Small intestine (tissue), 7 donors: Measurements from ENCODE around the gene MAP3K5. TPM values are rescaled to one million over a fixed set of nuclear protein-coding genes. Genes with fewer than 3 reads are reported as not detected.

Source experiments
- DNase-seq, 2 donors: peaks; one replicate each; pipeline versions ENCODE4 v3.0.0 to v3.0.0-alpha.2; 2013
- FAIRE-seq: peaks from 2 replicates; lab custom pipeline; 2012; peaks lifted over from hg19 to GRCh38; lab: Jason Lieb, UNC
- H3K27ac ChIP-seq, 3 donors: one replicate each; pipeline ENCODE4 v1.5.1; 2013; ENCODE audit warnings: low read length in 2 of 3, mild to moderate bottlenecking in 2 of 3, control low read depth in 1 of 3, inconsistent platforms in 1 of 3, low read depth in 1 of 3, moderate library complexity in 1 of 3
- H3K27me3 ChIP-seq, 3 donors: one replicate each; pipeline ENCODE4 v1.6.1; 2013; ENCODE audit warnings: low read length in 3 of 3, inconsistent platforms in 1 of 3; ENCODE audit not compliant: control insufficient read depth in 3 of 3, insufficient read depth in 3 of 3
- H3K36me3 ChIP-seq, 3 donors: one replicate each; pipeline ENCODE4 v1.6.1; 2013; ENCODE audit warnings: low read length in 3 of 3, inconsistent platforms in 1 of 3, low read depth in 1 of 3, mild to moderate bottlenecking in 1 of 3, moderate library complexity in 1 of 3; ENCODE audit not compliant: control insufficient read depth in 3 of 3, insufficient read depth in 2 of 3
- H3K4me1 ChIP-seq, 3 donors: one replicate each; pipeline ENCODE4 v1.6.1; 2013; ENCODE audit warnings: low read length in 2 of 3, inconsistent platforms in 1 of 3, low read depth in 1 of 3, mild to moderate bottlenecking in 1 of 3, moderate library complexity in 1 of 3; ENCODE audit not compliant: control insufficient read depth in 3 of 3, insufficient read depth in 2 of 3
- H3K4me3 ChIP-seq, 3 donors: one replicate each; pipeline ENCODE4 v1.5.1; 2013; ENCODE audit warnings: low read length in 3 of 3, control low read depth in 1 of 3, inconsistent platforms in 1 of 3, low read depth in 1 of 3, mild to moderate bottlenecking in 1 of 3, moderate library complexity in 1 of 3
- H3K9me3 ChIP-seq, 2 donors: one replicate each; pipeline ENCODE4 v1.6.1; 2013; ENCODE audit warnings: low read depth in 1 of 2, low read length in 1 of 2; ENCODE audit not compliant: control insufficient read depth in 2 of 2, insufficient read depth in 1 of 2
- WGBS, 3 donors: extraction: QIAGEN DNeasy Blood & Tissue Kit; methylation state at CpG; one replicate each; pipeline ENCODE4 v1.1.7; 2013; 5-methylcytosine and 5-hydroxymethylcytosine counted together
- polyA plus RNA-seq, 4 donors: library from polyadenylated mRNA; stranded (reverse) in 3 of 4; unstranded in 1 of 4; fragments of 200-250 nt in 3 of 4; fragments of 120-200 nt in 1 of 4; gene quantifications; one replicate each; pipeline versions ENCODE4 v1.2.1 to v1.2.3, GENCODE V29; 2013
- donor health status: healthy with polysubstance abuse.
- donor health status: control.
- donor health status: control.
- donor health status: Bipolar disorder and iron deficiency.
- donor health status: healthy.

MAP3K5 gene
- polyA plus RNA-seq, 4 donors, result 5.4 to 9.5 (median 7.0) TPM

DNA sequence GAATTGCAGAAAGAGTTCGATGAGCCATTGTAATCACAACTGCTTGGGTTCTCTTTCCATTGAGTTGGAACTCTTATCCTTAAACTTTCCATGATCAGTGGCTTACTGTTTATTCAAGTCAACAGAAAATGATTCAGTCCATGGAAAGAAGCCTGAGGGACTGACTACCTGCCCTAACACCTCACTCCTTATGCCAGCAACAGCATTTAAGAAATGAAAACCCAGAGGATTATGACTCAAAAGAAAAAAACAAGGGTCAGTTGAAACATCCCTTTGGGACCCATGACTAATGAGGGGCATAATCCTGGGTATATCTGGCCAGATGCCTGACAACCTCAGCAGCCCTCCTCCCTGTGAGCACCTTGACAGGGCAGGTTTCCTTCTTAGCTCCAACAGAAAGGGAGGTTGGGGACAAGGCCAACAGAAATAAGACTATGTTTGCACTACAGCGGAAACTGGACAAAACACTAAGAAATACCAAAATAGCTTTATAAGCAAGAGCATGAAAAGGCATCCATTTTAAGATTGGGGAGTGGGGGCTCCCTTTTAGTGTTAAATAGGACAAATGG is 106.7 kb downstream of the MAP3K5 start:
- Histone ChIP-seq H3K4me3 (no peak overlapping the region), H3K36me3 (peaks cover 0 to 3% (median 0%) of the 10 kb centered on the region in 3 donors), H3K4me1 (no peaks in the 10 kb centered on the region), H3K27ac (no peak overlapping the region), H3K27me3 (no peaks in the 10 kb centered on the region), H3K9me3 (no peaks in the 10 kb centered on the region)
- WGBS, 3 donors, result 93 to 97% (median 96%) methylated on average over 2 of the region's 2 CpGs
- FAIRE-seq (no peak), DNase-seq (no peak)

DNA sequence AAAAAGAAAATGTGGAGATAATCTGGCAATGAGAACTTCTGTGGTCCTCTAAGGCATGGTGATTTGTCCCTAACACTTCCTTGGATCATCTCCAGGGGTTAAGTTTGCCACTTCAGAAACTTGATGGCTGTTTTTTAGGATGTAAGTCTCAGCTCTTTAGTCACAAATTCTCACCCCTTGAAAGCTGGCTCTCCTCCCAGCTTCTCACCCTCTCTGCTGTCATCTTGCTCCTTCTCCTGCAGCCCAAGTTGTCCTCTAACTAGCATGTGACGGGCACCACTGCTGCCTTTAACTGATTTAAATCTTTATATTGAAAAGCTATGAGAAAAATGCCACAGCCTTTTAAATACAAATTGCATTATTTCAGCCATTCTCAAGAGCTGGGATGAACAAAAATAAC is 107.8 kb downstream of the MAP3K5 start:
- WGBS, 3 donors, result 82 to 94% (median 90%) methylated on average over 1 of the region's 1 CpG
- DNase-seq (no peak), FAIRE-seq (no peak)
- Histone ChIP-seq H3K4me1 (no peaks in the 10 kb centered on the region), H3K27me3 (no peaks in the 10 kb centered on the region), H3K4me3 (no peak overlapping the region), H3K27ac (no peak overlapping the region), H3K9me3 (no peaks in the 10 kb centered on the region), H3K36me3 (peaks cover 0 to 3% (median 0%) of the 10 kb centered on the region in 3 donors)

DNA sequence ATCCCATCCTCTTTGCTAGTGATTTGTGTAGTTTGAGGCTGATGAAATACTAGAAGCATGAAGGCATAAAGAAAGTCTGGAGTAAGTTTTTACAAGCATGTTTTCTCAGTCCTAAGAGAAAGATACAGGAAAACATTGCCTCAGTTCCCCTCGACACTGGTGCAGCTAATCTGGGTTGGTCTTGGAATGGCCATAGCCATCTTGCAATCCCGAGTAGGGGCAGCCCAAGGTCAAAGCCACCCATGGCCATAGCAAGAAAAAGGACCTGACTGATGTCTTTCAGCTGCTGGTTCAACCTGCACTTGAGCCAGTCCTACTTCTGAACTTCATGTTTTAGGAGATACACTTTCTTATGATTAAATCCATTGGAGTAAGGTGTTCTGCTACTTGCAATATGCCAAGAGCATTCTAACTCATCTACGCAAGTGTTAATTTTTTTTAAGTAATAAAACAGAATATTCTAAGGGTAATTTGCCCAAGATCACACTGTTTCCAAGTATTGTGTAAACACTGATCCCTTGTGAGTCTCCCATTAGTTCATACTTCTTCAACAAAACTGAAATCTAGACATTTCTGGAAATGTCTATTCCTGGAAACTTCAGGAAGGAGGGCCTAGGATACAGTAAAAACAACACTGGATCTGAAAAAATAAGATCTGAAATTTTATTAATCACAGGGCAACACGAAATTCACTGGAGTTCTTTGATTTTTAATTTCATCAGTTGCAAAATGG is 108.9 kb downstream of the MAP3K5 start:
- 84 to 98% (median 94%) methylated on average over 4 of the region's 4 CpGs for WGBS, 3 donors
- no peak overlapping the region for H3K27ac ChIP-seq
- H3K9me3 ChIP-seq, result no peaks in the 10 kb centered on the region
- H3K27me3 ChIP-seq, result no peaks in the 10 kb centered on the region
- H3K4me1 ChIP-seq, result no peaks in the 10 kb centered on the region
- no peaks in the 10 kb centered on the region for H3K36me3 ChIP-seq
- FAIRE-seq (no peak), DNase-seq (no peak)
- H3K4me3 ChIP-seq, result no peak overlapping the region

DNA sequence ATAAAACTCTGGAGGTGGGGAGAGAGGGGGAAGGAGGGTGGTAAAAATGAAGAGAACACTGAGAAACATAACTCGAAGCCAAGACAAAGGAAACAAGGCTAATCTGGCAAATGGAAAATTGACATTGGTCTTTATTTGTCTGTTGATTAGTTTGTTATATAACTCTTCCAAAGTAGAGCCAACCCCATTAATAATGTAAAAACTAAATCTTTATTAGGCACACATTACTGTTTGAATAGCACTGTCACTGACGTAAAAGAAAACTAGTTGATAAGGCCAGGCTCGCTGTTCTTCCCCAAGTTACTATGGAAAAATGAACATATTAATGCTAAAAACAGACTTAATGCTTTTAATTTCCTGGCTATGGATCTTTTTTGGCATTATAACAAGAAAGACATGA is 110.0 kb downstream of the MAP3K5 start:
- DNase-seq (no peak), FAIRE-seq (no peak)
- Histone ChIP-seq H3K27me3 (no peaks in the 10 kb centered on the region), H3K4me1 (no peaks in the 10 kb centered on the region), H3K4me3 (no peak overlapping the region), H3K27ac (no peak overlapping the region), H3K36me3 (no peaks in the 10 kb centered on the region), H3K9me3 (no peaks in the 10 kb centered on the region)
- WGBS, 3 donors, result 85 to 97% (median 95%) methylated on average over 3 of the region's 3 CpGs

DNA sequence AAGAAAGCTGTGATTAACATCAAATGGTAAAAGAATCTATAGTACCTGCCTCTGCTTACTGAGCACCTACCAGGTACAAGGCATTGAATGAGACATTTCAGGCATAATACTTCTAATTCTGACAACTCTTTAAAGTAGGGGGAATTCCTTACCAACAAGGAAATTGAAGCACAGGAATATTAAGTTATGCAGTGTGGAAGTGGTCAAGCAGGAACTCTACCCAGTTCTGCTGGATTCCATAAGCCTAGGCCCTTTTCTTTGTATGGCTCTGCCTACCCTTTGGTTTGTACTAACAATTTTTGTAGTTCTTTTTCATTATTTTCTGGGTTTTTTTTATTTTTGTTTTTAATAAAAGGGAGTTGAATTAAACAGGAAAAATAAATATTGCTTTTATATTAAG is 114.5 kb downstream of the MAP3K5 start:
- no peak for FAIRE-seq
- H3K4me1 ChIP-seq, result no peaks in the 10 kb centered on the region
- DNase-seq, result no peak
- no peaks in the 10 kb centered on the region for H3K9me3 ChIP-seq
- no peaks in the 10 kb centered on the region for H3K27me3 ChIP-seq
- H3K4me3 ChIP-seq, result no peak overlapping the region
- no peak overlapping the region for H3K27ac ChIP-seq
- no peaks in the 10 kb centered on the region for H3K36me3 ChIP-seq

DNA sequence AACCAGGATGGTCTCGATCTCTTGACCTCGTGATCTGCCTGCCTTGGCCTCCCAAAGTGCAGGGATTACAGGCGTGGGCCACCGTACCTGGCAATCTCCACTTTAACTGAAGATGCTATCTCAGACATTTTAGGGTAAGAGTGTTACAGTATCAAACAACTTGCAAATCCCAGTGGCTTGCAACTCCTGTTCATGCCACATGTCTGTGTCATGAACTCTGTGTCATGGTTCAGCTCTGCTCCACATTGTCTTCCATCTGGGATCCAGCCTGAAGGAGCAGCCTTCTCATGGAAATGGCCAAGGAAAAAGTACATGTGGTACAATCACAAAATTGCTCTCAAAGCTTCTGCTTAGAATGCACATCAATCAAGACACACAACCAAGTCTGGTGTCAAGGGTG is 114.9 kb downstream of the MAP3K5 start:
- FAIRE-seq (no peak), DNase-seq (no peak)
- Histone ChIP-seq H3K9me3 (no peaks in the 10 kb centered on the region), H3K27ac (no peak overlapping the region), H3K4me1 (no peaks in the 10 kb centered on the region), H3K4me3 (no peak overlapping the region), H3K36me3 (no peaks in the 10 kb centered on the region), H3K27me3 (no peaks in the 10 kb centered on the region)
- whole genome bisulfite sequencing, 3 donors, result 93 to 100% (median 97%) methylated on average over 4 of the region's 4 CpGs

DNA sequence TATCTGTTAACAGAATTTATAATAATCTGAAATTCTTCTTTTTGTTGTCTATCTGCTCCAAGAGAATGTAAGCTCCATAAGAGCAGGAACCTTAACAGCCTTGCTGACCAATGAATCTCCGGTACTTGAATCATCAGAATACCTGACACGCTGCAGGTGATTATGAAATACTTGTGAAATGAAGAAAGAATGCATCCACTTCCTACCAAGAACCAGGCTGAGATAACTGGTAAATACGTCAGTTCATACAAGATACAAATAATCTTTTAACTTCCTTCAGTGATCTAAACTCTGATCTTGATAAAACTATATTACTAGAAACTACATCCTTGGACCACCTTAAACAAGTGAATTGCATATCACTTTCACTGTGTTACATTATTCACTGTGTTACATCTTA is 116.2 kb downstream of the MAP3K5 start:
- Histone ChIP-seq H3K27me3 (no peaks in the 10 kb centered on the region), H3K4me3 (no peak overlapping the region), H3K36me3 (no peaks in the 10 kb centered on the region), H3K4me1 (no peaks in the 10 kb centered on the region), H3K27ac (no peak overlapping the region), H3K9me3 (no peaks in the 10 kb centered on the region)
- WGBS, 3 donors, result 89 to 94% (median 92%) methylated on average over 3 of the region's 3 CpGs
- DNase-seq (peak in 1 of 2 donors; percentile 16), FAIRE-seq (no peak)

DNA sequence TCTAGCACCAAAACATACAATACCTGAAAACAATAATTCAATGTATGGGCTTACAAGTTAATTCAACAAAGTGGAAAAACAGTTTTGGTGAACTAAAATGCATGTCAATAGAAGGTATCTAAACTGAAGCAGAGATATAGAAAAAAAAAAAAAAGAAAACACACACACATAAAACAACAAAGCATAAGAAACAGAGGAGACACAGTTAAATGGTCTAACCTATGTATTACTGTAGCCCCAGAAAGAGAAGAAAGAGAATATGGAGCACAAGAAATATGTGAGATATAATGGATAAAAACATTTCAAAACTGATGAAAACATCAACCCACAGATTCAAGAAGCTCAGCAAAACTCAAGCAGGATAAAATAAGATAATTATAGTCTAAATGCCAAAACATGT is 118.7 kb downstream of the MAP3K5 start:
- no peaks in the 10 kb centered on the region for H3K9me3 ChIP-seq
- peaks cover 0 to 1% (median 0%) of the 10 kb centered on the region in 3 donors for H3K36me3 ChIP-seq
- H3K4me1 ChIP-seq, result no peaks in the 10 kb centered on the region
- DNase-seq (no peak), FAIRE-seq (no peak)
- no peak overlapping the region for H3K4me3 ChIP-seq
- no peaks in the 10 kb centered on the region for H3K27me3 ChIP-seq
- no peak overlapping the region for H3K27ac ChIP-seq

DNA sequence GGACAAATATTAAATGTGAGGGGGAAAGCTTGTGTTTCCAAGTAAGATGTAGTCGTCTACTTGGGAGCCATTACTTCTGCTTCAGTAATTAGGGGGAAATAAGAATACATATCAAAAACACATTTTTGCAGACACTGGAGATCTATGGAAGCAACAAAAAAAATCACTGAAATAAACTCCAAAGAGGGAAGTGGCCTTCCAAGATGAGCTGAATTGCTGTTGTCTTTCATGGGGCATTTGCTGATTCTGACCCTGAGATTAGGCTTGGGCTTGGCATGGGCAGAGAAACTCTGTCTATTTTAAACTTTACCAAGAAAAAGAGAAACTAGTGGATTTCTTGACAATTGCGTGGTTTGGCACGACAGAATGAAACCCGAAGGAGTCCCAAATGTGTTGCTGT is 120.1 kb downstream of the MAP3K5 start:
- no peak overlapping the region for H3K27ac ChIP-seq
- 93 to 97% (median 94%) methylated on average over 4 of the region's 4 CpGs for WGBS, 3 donors
- H3K36me3 ChIP-seq, result peaks cover 0 to 1% (median 0%) of the 10 kb centered on the region in 3 donors
- FAIRE-seq (no peak), DNase-seq (no peak)
- H3K4me3 ChIP-seq, result no peak overlapping the region
- no peaks in the 10 kb centered on the region for H3K27me3 ChIP-seq
- H3K4me1 ChIP-seq, result no peaks in the 10 kb centered on the region
- no peaks in the 10 kb centered on the region for H3K9me3 ChIP-seq
